Stimulated activated CD4-positive, alpha-beta T cell treated with anti-CD3 and anti-CD28 coated beads, Interleukin-2, amount 100 ng/mL, for 4 hours (primary cell): ENCODE results near the gene COG4.
"Not testable (repeated sequence)": the region's sequence is repeated elsewhere in the genome, so short reads cannot be mapped to it uniquely, and the experiment has no call there.

ENCODE experiments used
- DNase-seq: peaks from one replicate; pipeline ENCODE4 v3.0.0-alpha.2; 2020; ENCODE audit warnings: low read depth

COG4 gene

GRCh38 chr16:70527315-70527996, 4.1 kb upstream of the COG4 start:
- no peak for DNase-seq

GRCh38 chr16:70526403-70526802, 3.0 kb upstream of the COG4 start:
- no peak for DNase-seq

- not testable (repeated sequence) for DNase-seq
These were observed 1.1 kb upstream of the COG4 start for GRCh38 chr16:70524399-70524825.

GRCh38 chr16:70523743-70524398, 517 bp upstream of the COG4 start, which contains the start of gene SF3B3:
TSS of gene SF3B3 (plus strand) at chr16:70523816. CDS start at chr16:70526657, 2,841 bp downstream.
- no peak for DNase-seq

- no peak for DNase-seq
These were observed 908 bp downstream of the COG4 start for GRCh38 chr16:70522216-70523075.

- DNase-seq, result no peak
These were observed 2.6 kb downstream of the COG4 start for GRCh38 chr16:70520612-70521297.

GRCh38 chr16:70512456-70512855, 10.9 kb downstream of the COG4 start:
- DNase-seq, result no peak

- DNase-seq, result no peak
These were observed 11.5 kb downstream of the COG4 start for GRCh38 chr16:70511833-70512232.

- DNase-seq, result no peak
These were observed 13.1 kb downstream of the COG4 start for GRCh38 chr16:70510216-70510615.

- no peak for DNase-seq
These were observed 14.6 kb downstream of the COG4 start for GRCh38 chr16:70508752-70509151.

- DNase-seq, result no peak
These were observed 26.8 kb downstream of the COG4 start for GRCh38 chr16:70496513-70496912.

GRCh38 chr16:70495425-70496182, 27.8 kb downstream of the COG4 start:
- DNase-seq, result no peak

- DNase-seq, result no peak
These were observed 28.6 kb downstream of the COG4 start for GRCh38 chr16:70494777-70495176.

- DNase-seq, result no peak
These were observed 29.1 kb downstream of the COG4 start for GRCh38 chr16:70494202-70494770.

GRCh38 chr16:70493802-70494201, 29.6 kb downstream of the COG4 start:
- no peak for DNase-seq

- DNase-seq, result no peak
These were observed 33.1 kb downstream of the COG4 start for GRCh38 chr16:70490261-70490660.

- DNase-seq, result no peak
These were observed 38.5 kb downstream of the COG4 start for GRCh38 chr16:70484867-70485266.

- no peak for DNase-seq
These were observed 39.9 kb downstream of the COG4 start for GRCh38 chr16:70483426-70483825.

- no peak for DNase-seq
These were observed 40.7 kb downstream of the COG4 start for GRCh38 chr16:70482624-70483023.

GRCh38 chr16:70481929-70482536, 41.3 kb downstream of the COG4 start:
- DNase-seq, result no peak
